Astrocyte of the spinal cord (primary cell): ENCODE results near the gene PACS1.
A peak's percentile ranks its signal among the peaks of the same experiment; 100 is the strongest.
"Not testable (repeated sequence)": the region's sequence is repeated elsewhere in the genome, so short reads cannot be mapped to it uniquely, and the experiment has no call there.

Experiments used
- DNase-seq: peaks from one replicate; pipeline ENCODE4 v3.0.0; 2011; ENCODE audit warnings: low read depth, low spot score
- H3K4me3 ChIP-seq: 2 replicates; pipeline ENCODE4 v1.5.1; 2011; ENCODE audit warnings: low read depth, mild to moderate bottlenecking, low read length, moderate library complexity
- CTCF ChIP-seq: IDR thresholded peaks from 2 replicates; pipeline ENCODE4 v1.5.1; 2012; ENCODE audit warnings: low read depth, mild to moderate bottlenecking, low read length, inconsistent platforms
- in situ Hi-C: cut with HindIII; loops from 2 replicates; pipeline ENCODE4 v1.10.0; 2017; ENCODE audit warnings: low sequenced_read_pairs

Gene PACS1

GRCh38 chr11:66268952-66269905 lies 199.2 kb downstream of the PACS1 start:
- H3K4me3 ChIP-seq, result peak overlapping the region; percentile 92
- TF ChIP-seq CTCF, result peak; percentile 36
- DNase-seq, result peak; percentile 23
- in situ Hi-C loops, result no loop called here

GRCh38 chr11:66271816-66272215 lies 201.7 kb downstream of the PACS1 start:
- DNase-seq, result no peak
- in situ Hi-C loops, result no loop called here
- TF ChIP-seq CTCF, result no peak
- H3K4me3 ChIP-seq, result no peak overlapping the region

- no peak for DNase-seq
- no peak for TF ChIP-seq CTCF
- in situ Hi-C loops, result no loop called here
- H3K4me3 ChIP-seq, result no peak overlapping the region
Observed at GRCh38 chr11:66272596-66272995, 202.5 kb downstream of the PACS1 start.

- TF ChIP-seq CTCF, result no peak
- in situ Hi-C loops, result no loop called here
- no peak overlapping the region for H3K4me3 ChIP-seq
- no peak for DNase-seq
Observed at GRCh38 chr11:66274219-66274618, 204.1 kb downstream of the PACS1 start.

- DNase-seq, result no peak
- H3K4me3 ChIP-seq, result no peak overlapping the region
- in situ Hi-C loops, result no loop called here
- no peak for TF ChIP-seq CTCF
Observed at GRCh38 chr11:66275396-66275795, 205.3 kb downstream of the PACS1 start.

GRCh38 chr11:66275984-66276612 lies 206.0 kb downstream of the PACS1 start:
- in situ Hi-C loops, result no loop called here
- no peak for TF ChIP-seq CTCF
- no peak overlapping the region for H3K4me3 ChIP-seq
- DNase-seq, result no peak

GRCh38 chr11:66276619-66277018 lies 206.5 kb downstream of the PACS1 start:
- in situ Hi-C loops, DNase-seq, H3K4me3 ChIP-seq: not testable (repeated sequence)

GRCh38 chr11:66277064-66277463 lies 207.0 kb downstream of the PACS1 start:
- DNase-seq, H3K4me3 ChIP-seq, in situ Hi-C loops: not testable (repeated sequence)
